ENCODE measurements around the gene IRF2.

DNA sequence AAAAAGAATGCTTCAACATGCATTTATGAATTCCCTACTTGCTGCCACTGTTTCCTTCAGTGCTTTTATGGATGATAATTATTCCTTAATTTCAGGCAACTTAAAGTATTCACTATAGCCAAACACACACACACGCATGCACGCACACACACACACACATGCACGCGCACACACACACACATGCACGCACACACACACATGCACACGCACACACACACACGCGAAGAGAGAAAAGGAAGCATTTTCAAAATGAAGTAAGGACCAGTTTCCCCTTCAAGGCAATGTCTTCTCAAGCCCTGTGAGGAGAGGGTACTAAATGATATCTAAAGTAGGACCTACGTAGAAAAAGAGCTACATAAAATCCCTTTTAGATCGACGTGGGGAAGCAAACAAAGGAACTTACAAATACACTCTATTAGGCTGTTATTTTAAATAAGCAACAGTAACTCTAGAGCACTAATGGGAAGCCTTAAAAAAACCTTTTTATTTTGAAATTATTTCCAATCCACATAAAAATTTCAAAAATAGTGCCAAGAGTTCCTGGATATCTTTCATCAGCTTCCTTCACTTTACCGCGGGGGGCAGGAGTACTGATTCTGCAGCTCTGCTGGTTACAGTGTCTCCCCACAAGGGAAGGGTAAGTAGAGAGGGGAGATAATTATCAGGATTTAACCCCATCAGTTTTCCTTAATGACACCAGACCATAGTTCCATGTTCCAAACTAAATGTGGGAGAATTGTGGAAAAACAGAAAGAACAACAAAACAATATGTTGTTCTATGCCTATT lies 13.7 kb downstream of the IRF2 start:
- no peak for TF ChIP-seq EZH2phosphoT487 (IDR thresholded peaks at IDR 0.05; ENCODE audit: insufficient read depth, low read depth)
- no peak for TF ChIP-seq EZH2 (IDR thresholded peaks at IDR 0.05; ENCODE audit: insufficient read depth, poor library complexity, severe bottlenecking)

Measured in GM23248 (cell line).